H1 (cell line): ENCODE results near the gene SH2D2A. TPM values are rescaled to one million over a fixed set of nuclear protein-coding genes. Genes with fewer than 3 reads are reported as not detected.

Source experiments
- CTCF ChIA-PET: fragments of 300-600 bp; sonication (Branson Sonifier 250); formaldehyde crosslinking; loops from one replicate; lab custom pipeline; 2021; ENCODE audit not compliant: partially characterized antibody; lab: Charles Lee
- POLR2A ChIA-PET: fragments of 300-600 bp; sonication (Branson Sonifier 250); formaldehyde crosslinking; loops from one replicate; lab custom pipeline; 2021; ENCODE audit warnings: inconsistent platforms; ENCODE audit not compliant: partially characterized antibody; lab: Charles Lee
- DNase-seq, 2 experiments: peaks; one replicate each; pipeline versions ENCODE4 v3.0.0 to v3.0.0-alpha.2; 2010 to 2022; ENCODE audit warnings: low spot score in 2 of 2, low read depth in 1 of 2, mixed read lengths in 1 of 2
- FAIRE-seq: peaks from 2 replicates; lab custom pipeline; 2011; peaks lifted over from hg19 to GRCh38; lab: Jason Lieb, UNC
- H2AFZ ChIP-seq: 2 replicates; pipeline ENCODE4 v1.8.1; 2012; ENCODE audit warnings: low read length, inconsistent platforms
- H2AK5ac ChIP-seq: 2 replicates; pipeline ENCODE4 v1.6.1; 2013; ENCODE audit warnings: low read depth, low read length
- H2BK120ac ChIP-seq: replicated peaks from 2 replicates; pipeline ENCODE3; 2013; ENCODE audit warnings: low read depth, low read length, inconsistent platforms
- H2BK12ac ChIP-seq: 2 replicates; pipeline ENCODE4 v1.6.1; 2013; ENCODE audit warnings: low read depth, low read length
- H2BK15ac ChIP-seq: 2 replicates; pipeline ENCODE4 v1.6.1; 2013; ENCODE audit warnings: low read length
- H2BK20ac ChIP-seq: 2 replicates; pipeline ENCODE4 v1.6.1; 2013; ENCODE audit warnings: low read length
- H2BK5ac ChIP-seq: 2 replicates; pipeline ENCODE4 v1.6.1; 2013; ENCODE audit warnings: low read depth, low read length
- H3K14ac ChIP-seq: 2 replicates; pipeline ENCODE4 v1.6.1; 2013; ENCODE audit warnings: inconsistent platforms; ENCODE audit not compliant: insufficient read length
- H3K18ac ChIP-seq: 2 replicates; pipeline ENCODE4 v1.6.1; 2013; ENCODE audit warnings: low read length; ENCODE audit errors: extremely low read depth
- H3K23ac ChIP-seq: 2 replicates; pipeline ENCODE4 v1.6.1; 2013; ENCODE audit warnings: inconsistent platforms; ENCODE audit not compliant: insufficient read length
- H3K23me2 ChIP-seq: 2 replicates; pipeline ENCODE4 v1.6.1; 2013; ENCODE audit warnings: low read depth, low read length
- H3K27ac ChIP-seq: 2 replicates; pipeline ENCODE4 v1.6.1; 2011; ENCODE audit warnings: low read depth, low read length, inconsistent platforms
- H3K27me3 ChIP-seq, 4 experiments: replicated peaks in 1 of 4; 1 replicate in 1 of 4; 2 replicates in 3 of 4; pipeline versions ENCODE4 v1.6.1 to v1.8.1; 2011 to 2013; ENCODE audit warnings: low read length in 3 of 4, mild to moderate bottlenecking in 3 of 4, inconsistent platforms in 2 of 4, mixed read lengths in 2 of 4, moderate library complexity in 1 of 4; ENCODE audit not compliant: control insufficient read depth in 3 of 4, insufficient read depth in 3 of 4; ENCODE audit errors: extremely low read depth in 1 of 4
- H3K36me3 ChIP-seq, 4 experiments: 2 replicates each; pipeline versions ENCODE4 v1.6.1 to v1.8.1; 2011 to 2013; ENCODE audit warnings: mild to moderate bottlenecking in 4 of 4, low read length in 3 of 4, moderate library complexity in 2 of 4, control low read depth in 1 of 4, inconsistent platforms in 1 of 4; ENCODE audit not compliant: insufficient read depth in 4 of 4, control insufficient read depth in 2 of 4
- H3K4ac ChIP-seq: replicated peaks from 2 replicates; pipeline ENCODE3; 2013; ENCODE audit warnings: low read length, low read depth, mixed read lengths, inconsistent platforms; ENCODE audit not compliant: insufficient read length
- H3K4me1 ChIP-seq, 4 experiments: replicated peaks in 1 of 4; 1 replicate in 1 of 4; 2 replicates in 3 of 4; pipeline versions ENCODE4 v1.6.1 to v1.8.1; 2011 to 2013; ENCODE audit warnings: low read length in 3 of 4, inconsistent platforms in 2 of 4, mixed read lengths in 1 of 4; ENCODE audit not compliant: insufficient read depth in 4 of 4, control insufficient read depth in 3 of 4
- H3K4me2 ChIP-seq, 2 experiments: 2 replicates each; pipeline versions ENCODE4 v1.6.1 to v1.8.1; 2011 to 2013; ENCODE audit warnings: low read depth in 2 of 2, low read length in 2 of 2, control low read depth in 1 of 2, inconsistent platforms in 1 of 2, mild to moderate bottlenecking in 1 of 2; ENCODE audit not compliant: insufficient read depth in 1 of 2
- H3K4me3 ChIP-seq, 4 experiments: fragments of 200-600, 300-600 bp in 1 of 4; sonication (generic), shearing (Covaris generic), sonication (Bioruptor Twin) in 1 of 4; 2 replicates each; pipeline versions ENCODE4 v1.5.1 to v1.8.1; 2011 to 2016; ENCODE audit warnings: low read length in 4 of 4, low read depth in 3 of 4, control low read depth in 2 of 4, inconsistent platforms in 2 of 4, mild to moderate bottlenecking in 2 of 4, mixed read lengths in 1 of 4, moderate library complexity in 1 of 4; ENCODE audit not compliant: insufficient read depth in 2 of 4; ENCODE audit errors: extremely low read depth in 1 of 4
- H3K56ac ChIP-seq: replicated peaks from 2 replicates; pipeline ENCODE3; 2013; ENCODE audit warnings: low read depth, mild to moderate bottlenecking, mixed read lengths, low read length, inconsistent platforms; ENCODE audit not compliant: insufficient read length
- H3K79me1 ChIP-seq: 2 replicates; pipeline ENCODE4 v1.6.1; 2013; ENCODE audit warnings: low read depth, low read length, control low read depth
- H3K79me2 ChIP-seq, 2 experiments: 2 replicates each; pipeline versions ENCODE4 v1.6.1 to v1.8.1; 2012 to 2013; ENCODE audit warnings: low read length in 2 of 2, mild to moderate bottlenecking in 2 of 2, inconsistent platforms in 1 of 2; ENCODE audit not compliant: insufficient read depth in 2 of 2, control insufficient read depth in 1 of 2
- H3K9ac ChIP-seq, 4 experiments: replicated peaks in 1 of 4; 1 replicate in 1 of 4; 2 replicates in 3 of 4; pipeline versions ENCODE4 v1.6.1 to v1.8.1; 2011 to 2013; ENCODE audit warnings: low read depth in 3 of 4, low read length in 3 of 4, control low read depth in 2 of 4, mild to moderate bottlenecking in 2 of 4, moderate library complexity in 2 of 4, inconsistent platforms in 1 of 4; ENCODE audit errors: extremely low read depth in 1 of 4
- H3K9me3 ChIP-seq, 2 experiments: 2 replicates each; pipeline versions ENCODE4 v1.6.1 to v1.8.1; 2012 to 2013; ENCODE audit warnings: mild to moderate bottlenecking in 2 of 2, moderate library complexity in 2 of 2, control low read depth in 1 of 2, inconsistent platforms in 1 of 2, low read depth in 1 of 2, low read length in 1 of 2, mixed read lengths in 1 of 2; ENCODE audit not compliant: insufficient read depth in 2 of 2
- H4K20me1 ChIP-seq, 2 experiments: replicated peaks in 1 of 2; 2 replicates each; pipeline versions ENCODE3 to v1.8.1; 2011 to 2013; ENCODE audit warnings: inconsistent platforms in 2 of 2, low read length in 2 of 2, mild to moderate bottlenecking in 1 of 2; ENCODE audit not compliant: insufficient read depth in 2 of 2, control insufficient read depth in 1 of 2
- H4K5ac ChIP-seq: 2 replicates; pipeline ENCODE4 v1.6.1; 2013; ENCODE audit warnings: low read length, low read depth, mixed read lengths, inconsistent platforms; ENCODE audit not compliant: insufficient read length
- H4K8ac ChIP-seq: 2 replicates; pipeline ENCODE4 v1.8.0; 2013; ENCODE audit warnings: mild to moderate bottlenecking, moderate library complexity, low read length, inconsistent platforms; ENCODE audit not compliant: insufficient read depth; ENCODE audit errors: extremely low read depth
- H4K91ac ChIP-seq: replicated peaks from 2 replicates; pipeline ENCODE3; 2013; ENCODE audit warnings: low read length, mixed read lengths, inconsistent platforms; ENCODE audit not compliant: insufficient read length
- ATF2 ChIP-seq: IDR thresholded peaks from 2 replicates; pipeline ENCODE4 v1.6.1; 2012; ENCODE audit warnings: low read length, inconsistent platforms
- JUND ChIP-seq: IDR thresholded peaks from 2 replicates; pipeline ENCODE4 v1.6.1; 2011; ENCODE audit warnings: mild to moderate bottlenecking, improper control_type of control experiment, low read length
- KDM1A ChIP-seq: fragments of 200-600, 300-600 bp; sonication (generic); IDR thresholded peaks from 2 replicates; pipeline ENCODE4 v1.7.1; 2016; ENCODE audit warnings: mild to moderate bottlenecking, low read length, borderline replicate concordance
- SP2 ChIP-seq: IDR thresholded peaks from 2 replicates; pipeline ENCODE4 v1.6.1; 2012; ENCODE audit warnings: mild to moderate bottlenecking, low read length, inconsistent platforms
- SP4 ChIP-seq: IDR thresholded peaks from 2 replicates; pipeline ENCODE4 v1.6.1; 2012; ENCODE audit warnings: low read length, inconsistent platforms
- USF2 ChIP-seq: IDR thresholded peaks from 2 replicates; pipeline ENCODE4 v1.6.1; 2011; ENCODE audit warnings: low read length, improper control_type of control experiment
- polyA plus RNA-seq, 7 experiments: library from polyadenylated mRNA; depleted of rRNA in 3 of 7; stranded (reverse) in 5 of 7; unstranded in 2 of 7; fragments of >200 nt in 5 of 7; fragments of 200-250 nt in 2 of 7; gene quantifications; 1 replicate in 5 of 7; 2 replicates in 1 of 7; 4 replicates in 1 of 7; pipeline versions ENCODE4 v1.2.1 to v1.2.3, GENCODE V29; 2011 to 2013; ENCODE audit warnings: missing spikeins in 2 of 7, mixed read lengths in 2 of 7
- total RNA-seq: library from RNA; stranded (reverse); fragmentation: NEBNext Ultra II Directional; extraction: Animal tissue kit (Norgen Biotek cat#: 25700); gene quantifications from 2 replicates; pipeline ENCODE4 v1.2.1, GENCODE V29; 2021

The SH2D2A gene
- total and polyA plus RNA-seq, 2 of the 8 experiments (the other 6 are each of a cell fraction or from before 2014, with no cell fraction given): 3.3 to 7.9 TPM

- no peak overlapping the region for H3K4me3 ChIP-seq
- peaks cover 5% of the 10 kb centered on the region; the same call in 1 of the 2 replicates for H3K79me1 ChIP-seq
- no peak for TF ChIP-seq USF2
- no peak for TF ChIP-seq JUND
- no peak for TF ChIP-seq ATF2
- TF ChIP-seq KDM1A: no peak
- no peak for TF ChIP-seq SP2
- TF ChIP-seq SP4: no peak
- H3K4ac ChIP-seq: no peak overlapping the region
- H2BK120ac ChIP-seq: no peak overlapping the region
- no peaks in the 10 kb centered on the region for H3K27me3 ChIP-seq
- H3K23ac ChIP-seq: no peak overlapping the region
- no peak overlapping the region for H2BK15ac ChIP-seq
- CTCF ChIA-PET: interaction anchor here (0.6 to 3.3 kb wide), 20 partner anchors 9 to 146 kb away, joined by 3 to 14 read pairs (median 4); partner anchors contain the start of gene METTL25B
- FAIRE-seq (no peak), DNase-seq (no peak)
- no peak overlapping the region for H3K9ac ChIP-seq
- H3K36me3 ChIP-seq: peaks cover 3 to 32% (median 23%) of the 10 kb centered on the region in 4 experiments; a peak in 7 of 8 replicates
- no peak overlapping the region for H3K56ac ChIP-seq
- no peaks in the 10 kb centered on the region for H3K4me1 ChIP-seq
- no peak overlapping the region for H2AFZ ChIP-seq
- H3K4me2 ChIP-seq: no peak overlapping the region
- H3K9me3 ChIP-seq: no peaks in the 10 kb centered on the region
- H4K20me1 ChIP-seq: peaks cover 11 to 12% of the 10 kb centered on the region in 2 experiments
- no peak overlapping the region for H4K8ac ChIP-seq
- no peak overlapping the region for H4K5ac ChIP-seq
- no peak overlapping the region for H2AK5ac ChIP-seq
- H3K79me2 ChIP-seq: peaks cover 0 to 58% of the 10 kb centered on the region in 2 experiments; a peak in 3 of 4 replicates
- no peaks in the 10 kb centered on the region for H3K23me2 ChIP-seq
- H2BK12ac ChIP-seq: no peak overlapping the region
- no peak overlapping the region for H2BK20ac ChIP-seq
- H3K18ac ChIP-seq: no peak overlapping the region
- no peak overlapping the region for H3K14ac ChIP-seq
- H3K27ac ChIP-seq: no peak overlapping the region
- POLR2A ChIA-PET: interaction anchor here (1.0 to 1.9 kb wide), 7 partner anchors 9 to 23 kb away, joined by 3 to 8 read pairs (median 4); partner anchors contain the start of gene PRCC
- H2BK5ac ChIP-seq: no peak overlapping the region
- H4K91ac ChIP-seq: no peak overlapping the region
These were observed 35.0 kb downstream of the SH2D2A start for GRCh38 chr1:156781585-156782186.
